Fibroblast of pulmonary artery (primary cell): ENCODE results near the gene ADPRS.
A peak's percentile ranks its signal among the peaks of the same experiment; 100 is the strongest.

ENCODE experiments used
- DNase-seq: peaks from one replicate; pipeline ENCODE4 v3.0.0-alpha.2; 2010; ENCODE audit warnings: low read depth
- H3K4me3 ChIP-seq: replicated peaks from 2 replicates; pipeline ENCODE4 v1.5.1; 2011; ENCODE audit warnings: low read depth, mild to moderate bottlenecking, control low read depth, low read length, moderate library complexity
- TF ChIP-seq, protein P1 (sequence below): IDR thresholded peaks from 2 replicates; pipeline ENCODE4 v1.5.1; 2011; ENCODE audit warnings: mild to moderate bottlenecking, control low read depth, low read length, inconsistent platforms; ENCODE audit errors: missing control alignments

The ADPRS gene

DNA sequence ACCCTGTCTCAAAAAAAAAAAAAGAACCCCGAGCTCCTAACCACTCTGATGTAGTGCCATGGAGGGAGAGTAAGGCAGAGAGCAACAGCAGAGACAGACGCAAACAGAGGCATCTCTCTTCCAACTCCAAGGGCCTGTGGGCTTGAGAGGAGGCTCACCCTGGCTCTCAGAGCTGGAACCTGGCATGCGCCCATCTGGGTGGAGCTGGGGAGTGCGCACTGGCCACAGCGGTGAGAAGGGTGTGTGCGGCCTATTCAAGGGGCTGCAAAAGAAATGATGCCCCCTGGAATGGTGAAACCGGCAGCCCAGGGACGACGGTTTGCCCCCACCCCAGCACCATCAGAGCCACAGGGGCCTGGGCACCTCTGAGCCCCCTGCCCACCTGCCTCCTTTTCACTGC is 18.7 kb downstream of the ADPRS start:
- TF ChIP-seq, protein P1, sequence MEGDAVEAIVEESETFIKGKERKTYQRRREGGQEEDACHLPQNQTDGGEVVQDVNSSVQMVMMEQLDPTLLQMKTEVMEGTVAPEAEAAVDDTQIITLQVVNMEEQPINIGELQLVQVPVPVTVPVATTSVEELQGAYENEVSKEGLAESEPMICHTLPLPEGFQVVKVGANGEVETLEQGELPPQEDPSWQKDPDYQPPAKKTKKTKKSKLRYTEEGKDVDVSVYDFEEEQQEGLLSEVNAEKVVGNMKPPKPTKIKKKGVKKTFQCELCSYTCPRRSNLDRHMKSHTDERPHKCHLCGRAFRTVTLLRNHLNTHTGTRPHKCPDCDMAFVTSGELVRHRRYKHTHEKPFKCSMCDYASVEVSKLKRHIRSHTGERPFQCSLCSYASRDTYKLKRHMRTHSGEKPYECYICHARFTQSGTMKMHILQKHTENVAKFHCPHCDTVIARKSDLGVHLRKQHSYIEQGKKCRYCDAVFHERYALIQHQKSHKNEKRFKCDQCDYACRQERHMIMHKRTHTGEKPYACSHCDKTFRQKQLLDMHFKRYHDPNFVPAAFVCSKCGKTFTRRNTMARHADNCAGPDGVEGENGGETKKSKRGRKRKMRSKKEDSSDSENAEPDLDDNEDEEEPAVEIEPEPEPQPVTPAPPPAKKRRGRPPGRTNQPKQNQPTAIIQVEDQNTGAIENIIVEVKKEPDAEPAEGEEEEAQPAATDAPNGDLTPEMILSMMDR = no peak
- H3K4me3 ChIP-seq = no peak overlapping the region
- DNase-seq = no peak

DNA sequence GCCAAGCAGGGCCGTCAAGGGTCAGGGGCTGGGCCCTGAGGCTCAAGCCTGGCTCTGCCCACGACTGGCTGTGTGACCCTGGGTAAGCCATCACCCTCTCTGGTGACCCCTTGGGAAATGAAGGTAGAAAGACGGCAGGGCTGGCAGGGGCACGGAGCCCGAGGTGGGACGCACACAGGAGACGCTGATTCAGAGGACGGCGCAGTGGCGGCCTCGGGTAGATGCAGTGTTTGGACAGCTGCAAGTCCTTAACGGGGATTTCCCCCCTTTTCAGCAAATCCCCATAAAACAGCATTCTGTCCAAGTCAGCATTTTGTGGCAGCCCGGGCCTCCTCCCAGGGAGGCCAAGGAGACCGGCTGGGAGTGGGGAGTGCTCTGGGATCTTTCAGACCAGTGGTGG is 19.6 kb downstream of the ADPRS start:
- DNase-seq = no peak
- TF ChIP-seq, protein P1 = no peak
- H3K4me3 ChIP-seq = no peak overlapping the region

DNA sequence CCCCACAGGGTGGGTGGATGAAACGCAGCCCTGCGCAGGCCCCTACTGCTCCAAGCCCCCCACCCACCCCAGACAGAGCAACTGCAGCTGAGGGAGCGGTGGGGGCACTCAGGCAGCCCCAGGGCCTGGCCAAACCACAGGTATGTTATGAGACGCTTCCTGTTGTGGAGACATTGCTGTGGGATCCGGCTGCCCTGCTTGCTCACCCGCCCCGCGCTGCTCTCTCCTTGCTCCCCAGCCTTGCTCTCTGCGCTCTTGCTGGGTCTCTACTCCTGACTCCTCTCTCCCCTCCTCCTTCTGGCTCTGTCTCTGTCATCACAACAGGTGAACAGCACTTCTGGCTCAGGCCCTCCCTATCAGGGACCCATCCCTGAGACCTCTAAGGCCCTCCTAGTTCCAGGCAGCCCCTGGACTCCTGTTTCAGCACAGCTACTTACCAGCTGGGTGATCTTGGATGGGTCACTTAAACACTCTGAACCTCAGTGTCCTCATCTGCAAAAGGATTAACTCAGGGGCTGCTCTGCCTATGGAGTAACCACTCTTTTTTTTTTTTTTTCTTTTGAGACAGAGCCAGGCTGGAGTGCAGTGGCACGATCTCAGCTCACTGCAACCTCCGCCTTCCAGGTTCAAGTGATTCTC is 20.5 kb downstream of the ADPRS start:
- TF ChIP-seq, protein P1 = no peak
- no peak overlapping the region for H3K4me3 ChIP-seq
- peak; percentile 67 for DNase-seq

DNA sequence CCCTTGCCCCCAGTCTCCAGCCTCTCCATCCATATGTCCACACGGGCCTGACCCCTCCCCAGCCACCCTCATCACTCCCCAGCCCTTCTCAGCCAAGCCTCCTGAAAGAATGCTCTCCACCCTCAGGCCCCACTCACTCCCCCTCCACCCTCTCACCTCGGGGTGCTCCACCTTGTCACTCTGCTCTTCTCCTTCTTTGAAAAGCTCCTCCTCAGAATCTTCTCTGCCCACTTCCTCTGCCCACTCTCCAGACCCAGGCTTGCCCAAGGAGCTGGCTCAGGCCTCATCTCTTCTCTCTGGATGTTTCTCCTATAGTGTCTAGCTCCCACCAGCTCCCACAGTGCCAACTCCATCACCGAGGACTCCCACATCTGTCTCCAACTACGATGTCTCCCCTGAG is 22.5 kb downstream of the ADPRS start:
- TF ChIP-seq, protein P1 = no peak

DNA sequence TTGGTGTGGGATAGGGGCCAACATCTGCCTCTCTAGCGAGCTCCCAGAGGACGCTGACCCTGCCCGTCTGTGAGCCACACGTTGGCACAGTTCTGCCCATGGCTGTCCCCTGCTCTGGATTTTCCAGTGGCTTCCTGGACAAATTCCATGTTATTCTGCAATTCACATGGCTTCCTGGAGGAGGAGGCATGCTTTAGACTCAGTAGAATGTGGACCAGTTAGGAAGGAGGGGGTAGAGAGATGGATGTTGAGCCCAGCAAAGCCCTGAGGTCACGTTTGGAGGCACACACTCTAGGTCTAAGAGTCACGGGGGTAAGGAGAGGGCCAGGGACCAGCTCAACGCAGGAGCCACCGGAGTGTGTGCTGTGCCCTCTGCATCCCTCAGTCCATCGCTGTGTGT is 24.1 kb downstream of the ADPRS start:
- no peak for DNase-seq
- TF ChIP-seq, protein P1 = no peak
- H3K4me3 ChIP-seq = no peak overlapping the region

More for the DNA sequence above, 22.5 kb downstream of the ADPRS start:
- no peak overlapping the region for H3K4me3 ChIP-seq
- no peak for DNase-seq

DNA sequence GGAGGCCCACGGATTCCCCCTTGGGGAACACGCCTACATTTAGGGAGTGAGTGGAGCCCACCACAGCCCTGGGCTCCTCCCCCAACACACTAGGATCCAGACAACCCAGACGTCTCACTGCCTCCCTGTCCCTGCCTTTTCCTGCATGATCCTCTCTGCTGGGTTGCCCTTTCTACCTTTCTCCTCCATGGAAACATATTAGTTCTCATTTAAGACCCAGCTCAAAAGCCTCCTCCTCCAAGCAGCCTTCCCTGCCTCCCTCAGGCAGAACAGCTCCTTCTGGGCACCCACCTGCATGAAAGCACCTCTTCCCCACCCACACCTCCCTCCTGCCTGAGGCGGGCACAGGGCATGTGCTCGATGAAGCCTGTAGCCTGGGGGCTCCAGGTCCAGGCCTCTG is 25.7 kb downstream of the ADPRS start:
- H3K4me3 ChIP-seq = no peak overlapping the region
- TF ChIP-seq, protein P1 = no peak

DNA sequence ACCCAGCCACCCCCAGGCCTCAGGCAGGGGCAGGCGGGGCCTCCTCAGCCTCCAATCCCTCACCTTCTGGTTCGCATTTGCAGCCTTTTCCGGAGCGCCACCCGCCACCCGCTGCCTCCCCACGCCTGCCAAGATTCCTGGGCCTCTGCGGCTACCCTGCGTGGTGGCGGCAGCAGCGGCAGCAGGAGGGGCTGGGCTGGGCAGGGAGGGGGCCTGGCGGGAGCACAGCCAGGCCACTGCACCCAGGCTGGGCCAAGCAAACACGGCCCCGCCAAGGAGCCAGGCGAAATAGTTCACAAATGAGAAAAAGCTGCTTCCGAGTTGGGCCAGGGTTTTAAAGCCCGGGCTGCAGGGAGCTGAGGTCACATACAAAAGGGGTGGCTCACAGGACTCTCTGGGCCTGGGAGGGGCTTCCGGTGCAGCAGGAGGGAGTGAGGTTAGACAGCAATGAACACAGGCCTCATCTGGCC is 26.5 kb downstream of the ADPRS start:
- TF ChIP-seq, protein P1 = no peak
- peak; percentile 48 for DNase-seq
- no peak overlapping the region for H3K4me3 ChIP-seq

More for the DNA sequence above, 25.7 kb downstream of the ADPRS start:
- DNase-seq = no peak
